Hindlimb muscle (tissue), 1 donor: Measurements from ENCODE around the gene HTT. TPM values are rescaled to one million over a fixed set of nuclear protein-coding genes. Genes with fewer than 3 reads are reported as not detected.

ENCODE experiments used
- DNase-seq: peaks from one replicate; pipeline ENCODE4 v3.0.0-alpha.2; 2013
- polyA plus RNA-seq: library from polyadenylated mRNA; unstranded; fragments of 120-200 nt; gene quantifications from one replicate; pipeline ENCODE4 v1.2.1, GENCODE V29; 2013; ENCODE audit not compliant: insufficient read length

HTT gene
- polyA plus RNA-seq, 1 donor = 32.0 TPM

DNA sequence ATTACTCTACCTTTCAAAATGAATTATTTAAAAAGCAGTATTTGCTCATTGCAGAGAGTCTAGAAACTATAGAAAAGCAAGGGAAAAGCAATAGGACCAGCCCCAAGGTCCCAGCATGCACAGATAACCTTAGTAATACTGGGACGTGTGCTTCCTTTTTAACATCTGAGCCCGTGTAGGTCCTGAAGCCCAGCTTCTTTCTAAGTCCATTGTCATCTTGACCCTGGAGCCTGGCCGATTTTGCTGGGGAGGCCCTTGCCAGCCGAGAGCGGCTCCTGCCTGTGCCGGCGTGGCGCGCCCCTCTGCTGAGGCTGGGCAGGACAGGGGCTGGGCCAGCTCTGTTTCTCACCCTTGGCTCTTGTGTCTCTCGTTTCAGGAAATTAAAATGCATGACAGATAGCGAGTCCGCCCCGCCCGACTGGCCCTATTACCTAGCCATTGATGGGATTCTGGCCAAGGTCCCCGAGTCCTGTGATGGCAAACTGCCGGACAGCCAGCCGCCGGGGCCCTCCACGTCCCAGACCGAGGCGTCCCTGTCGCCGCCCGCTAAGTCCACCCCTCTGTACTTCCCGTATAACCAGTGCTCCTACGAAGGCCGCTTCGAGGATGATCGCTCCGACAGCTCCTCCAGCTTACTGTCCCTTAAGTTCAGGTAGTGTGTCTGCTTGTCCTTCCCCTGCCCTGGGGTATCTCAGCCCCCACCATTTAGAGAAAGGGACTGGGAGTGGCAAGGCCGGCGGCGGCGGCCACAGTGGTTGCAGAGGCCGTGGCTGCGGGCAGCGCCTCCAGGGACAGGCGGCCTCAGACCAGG lies 178.6 kb downstream of the HTT start:
- no peak for DNase-seq

DNA sequence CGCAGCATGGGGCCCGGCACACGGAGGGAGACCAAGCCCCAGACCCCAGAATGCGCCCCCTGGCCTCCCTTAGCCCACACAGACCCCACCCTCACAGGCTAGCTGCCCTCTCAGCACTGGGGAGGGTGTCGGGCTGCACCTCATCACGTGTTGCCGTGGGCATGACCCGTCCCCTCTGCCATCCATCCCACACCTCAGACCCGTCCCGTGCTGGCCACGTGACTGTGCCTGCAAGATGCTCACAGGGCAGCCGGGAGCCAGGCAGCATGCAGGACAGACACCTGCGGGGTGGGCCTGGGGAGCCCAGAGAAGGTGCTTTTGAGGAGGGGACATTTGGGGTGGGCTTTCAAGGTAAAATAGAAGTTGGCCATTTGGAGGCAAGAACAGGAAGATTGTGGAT lies 179.3 kb downstream of the HTT start:
- no peak for DNase-seq

DNA sequence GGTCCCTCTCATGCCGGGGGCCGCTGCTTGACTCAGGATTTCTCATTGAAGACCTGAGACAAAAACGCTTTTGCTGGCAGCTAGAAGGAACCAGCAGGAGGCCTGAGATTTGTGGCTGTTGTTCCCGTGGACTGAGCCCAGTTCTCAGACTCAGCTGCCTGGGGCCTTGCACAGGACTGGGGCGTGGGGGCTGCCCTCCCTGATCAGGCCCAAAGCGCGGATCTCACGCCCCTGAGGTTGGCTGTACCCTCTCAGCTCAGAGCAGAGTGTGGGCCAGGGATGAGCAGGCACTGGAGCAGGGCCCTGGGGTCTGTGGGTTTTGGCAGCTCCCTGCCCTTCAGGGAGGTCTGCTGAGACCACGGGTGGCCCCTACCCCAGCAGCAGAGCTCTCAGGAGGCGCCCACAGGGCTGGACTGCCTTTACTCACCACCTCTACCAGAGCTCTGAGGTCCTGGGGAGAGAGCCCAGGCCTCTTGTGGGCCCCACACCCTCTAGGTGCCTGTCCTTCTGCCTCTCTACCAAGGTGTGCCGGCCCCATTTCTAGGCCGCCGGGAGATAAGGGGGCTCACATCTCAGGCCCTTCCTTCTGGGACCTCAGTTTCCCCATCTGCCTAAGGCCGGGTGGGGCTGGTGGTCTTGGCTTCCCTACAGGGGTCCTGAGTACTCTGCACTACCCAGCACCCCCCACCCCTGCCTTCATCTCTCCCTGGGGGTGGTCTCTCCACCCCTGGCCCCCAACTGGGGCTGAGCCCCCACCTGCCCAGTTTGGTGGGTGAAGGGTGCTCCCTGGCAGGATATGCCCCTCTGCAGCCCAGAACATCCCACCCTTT lies 180.0 kb downstream of the HTT start:
- no peak for DNase-seq

DNA sequence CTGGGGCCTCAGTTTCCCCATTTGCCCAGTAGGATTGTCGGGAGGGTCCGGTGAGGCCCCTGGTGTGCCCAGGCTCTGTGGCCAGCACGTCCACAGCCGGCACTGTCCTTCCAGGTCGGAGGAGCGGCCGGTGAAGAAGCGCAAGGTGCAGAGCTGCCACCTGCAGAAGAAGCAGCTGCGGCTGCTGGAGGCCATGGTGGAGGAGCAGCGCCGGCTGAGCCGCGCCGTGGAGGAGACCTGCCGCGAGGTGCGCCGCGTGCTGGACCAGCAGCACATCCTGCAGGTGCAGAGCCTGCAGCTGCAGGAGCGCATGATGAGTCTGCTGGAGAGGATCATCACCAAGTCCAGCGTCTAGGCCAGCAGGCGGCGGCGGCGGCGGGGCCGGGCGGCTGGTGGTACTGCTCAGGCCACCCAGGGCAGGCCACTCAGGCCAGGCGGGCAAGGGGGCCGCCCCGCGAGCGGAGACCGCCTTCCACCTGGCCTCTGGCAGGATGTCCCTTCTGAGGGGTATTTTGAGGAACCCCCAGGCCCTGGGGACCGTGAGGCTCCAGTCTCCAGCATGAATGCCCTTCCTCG lies 181.2 kb downstream of the HTT start:
- no peak for DNase-seq

DNA sequence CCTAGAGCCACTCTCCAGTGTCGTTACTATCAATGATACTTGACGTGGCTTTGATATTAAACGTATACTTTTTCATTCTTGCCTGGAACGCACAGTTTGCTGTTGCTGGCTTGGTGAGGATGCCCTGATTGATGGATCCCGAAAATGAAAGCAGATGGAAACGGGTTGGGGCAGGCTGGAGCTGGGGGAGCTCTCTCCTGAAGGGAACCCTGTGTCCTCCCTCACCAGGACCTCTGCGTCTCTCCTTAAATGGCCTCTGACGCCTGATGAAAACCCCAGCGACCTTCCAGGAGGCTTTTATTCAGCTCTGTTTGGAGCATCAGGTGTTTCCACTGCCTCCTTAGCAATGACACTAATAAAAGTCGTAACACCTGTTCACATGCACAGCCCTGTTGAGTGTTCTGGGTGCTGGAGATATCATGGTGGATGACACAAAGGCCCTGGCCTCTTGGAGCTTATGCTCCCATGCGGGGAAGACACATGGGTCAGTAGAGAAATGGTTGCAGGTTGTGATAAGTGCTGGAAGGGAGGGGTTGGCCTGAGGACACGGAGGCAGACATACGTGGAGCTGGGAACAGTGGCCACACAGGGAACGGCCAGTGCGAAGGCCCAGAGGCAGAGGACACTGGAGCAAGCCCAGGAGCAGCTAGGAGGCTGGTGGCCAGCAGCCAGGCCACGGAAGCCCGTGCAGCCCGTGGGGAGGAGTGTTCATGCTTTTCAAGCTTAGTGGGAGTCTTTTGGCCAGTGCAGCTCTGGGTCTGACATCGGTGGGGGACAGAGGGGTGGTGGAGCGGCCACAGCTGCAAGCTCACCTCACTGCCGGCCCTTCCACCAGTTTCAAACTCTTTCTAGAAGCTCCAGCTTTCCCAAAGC lies 182.0 kb downstream of the HTT start:
- no peak for DNase-seq

DNA sequence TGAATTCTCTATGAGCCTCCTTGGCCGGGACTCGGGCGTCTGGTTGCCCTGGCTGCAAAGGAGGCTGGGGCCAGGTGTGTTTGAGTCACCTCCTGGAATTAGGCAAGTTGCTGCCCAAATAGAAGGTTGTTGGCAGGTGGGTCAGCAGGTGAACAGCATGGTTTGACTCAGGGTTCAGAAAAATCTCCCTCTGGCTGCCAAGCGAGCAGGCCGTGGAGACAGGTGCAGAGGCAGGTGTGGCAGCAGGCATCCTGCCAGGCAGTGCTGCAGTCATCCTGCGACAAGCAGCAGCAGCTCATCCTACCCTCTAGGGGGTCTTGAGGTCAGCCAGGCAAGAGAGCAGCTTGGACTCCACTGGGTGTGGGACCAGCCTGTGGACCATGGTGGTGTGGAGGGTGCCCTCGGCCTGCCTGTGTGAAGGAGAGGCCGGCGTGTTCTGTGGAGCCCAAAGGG lies 182.6 kb downstream of the HTT start:
- no peak for DNase-seq

DNA sequence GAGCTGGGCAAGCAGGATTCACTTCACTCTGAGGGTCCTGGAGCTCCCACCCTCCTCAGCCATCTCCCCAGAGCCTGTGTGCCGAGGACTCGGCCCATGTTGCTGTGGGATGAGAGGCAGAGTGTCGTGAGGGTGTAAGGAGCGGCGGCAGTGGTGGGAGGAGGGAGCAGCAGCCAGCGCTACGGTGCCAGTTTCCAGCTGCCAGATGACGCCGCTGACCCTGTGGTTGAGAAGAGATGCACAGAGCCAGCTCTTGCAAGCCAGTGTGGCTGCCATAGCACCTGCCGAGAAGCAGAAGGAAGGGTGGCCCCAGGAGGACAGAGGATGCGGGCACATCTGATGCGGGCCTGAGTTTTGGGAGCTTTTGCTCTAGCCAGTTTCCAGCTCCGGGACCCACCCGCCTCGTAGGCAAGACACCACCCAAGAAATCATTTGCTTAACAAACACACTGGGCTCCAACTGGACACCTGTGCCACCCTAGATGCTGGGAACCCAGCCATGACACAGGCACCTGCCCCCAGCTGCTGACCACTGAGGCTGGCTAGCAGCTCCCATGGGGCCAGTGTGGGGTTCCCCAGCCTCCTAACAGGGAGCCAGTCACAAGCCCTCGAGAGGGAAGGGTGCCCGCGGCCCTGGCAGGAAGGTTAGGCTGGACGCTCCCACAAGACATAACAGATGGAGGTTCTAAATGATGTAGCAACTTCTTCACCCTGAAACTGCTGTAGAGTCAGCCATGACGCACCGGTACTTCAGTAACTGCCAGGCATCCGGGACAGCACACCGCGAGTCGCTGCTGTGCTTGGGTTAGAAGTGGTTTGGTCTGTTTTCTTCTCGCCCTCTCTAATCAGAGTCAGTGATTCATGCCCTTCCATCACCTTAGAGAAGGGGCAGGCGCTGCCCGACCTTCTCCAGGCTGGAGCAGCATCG lies 183.3 kb downstream of the HTT start:
- no peak for DNase-seq

DNA sequence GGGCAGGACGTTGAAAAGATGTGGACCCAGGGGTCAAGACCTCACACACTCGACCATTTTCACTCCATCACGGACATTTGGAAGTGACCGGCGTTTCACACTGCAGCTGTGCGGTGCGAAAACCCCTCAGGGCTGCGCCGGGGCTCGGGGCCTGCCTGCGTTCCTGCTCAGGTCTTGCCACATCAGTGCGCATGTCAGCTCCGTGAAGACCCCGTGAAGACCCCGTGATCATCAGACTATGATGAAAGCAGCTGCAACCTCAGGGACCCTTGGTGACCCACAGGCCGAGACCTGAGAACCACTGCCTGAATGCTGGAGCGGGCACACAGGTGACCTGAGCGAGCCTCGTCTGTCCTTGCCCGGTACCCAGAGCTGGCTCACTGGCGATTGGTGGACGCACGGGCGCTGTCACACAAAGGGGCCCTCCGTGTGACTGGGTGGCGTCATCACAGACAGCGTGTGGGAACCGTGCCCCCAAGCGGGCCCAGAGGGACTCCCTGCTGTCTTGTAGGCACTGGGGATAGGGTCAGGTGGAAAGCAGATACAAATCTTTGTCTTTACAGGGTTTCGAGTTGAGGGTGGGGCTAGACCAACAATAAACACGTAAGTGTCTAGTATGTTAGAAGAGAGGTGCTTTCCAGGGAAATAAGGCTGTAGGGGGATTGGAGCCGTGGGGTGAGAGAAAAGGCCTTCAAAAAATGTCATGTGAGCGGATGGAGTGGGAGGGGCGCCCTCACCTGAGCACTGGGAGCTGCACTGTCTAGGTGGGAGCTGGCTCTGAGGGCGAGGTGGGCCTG lies 187.1 kb downstream of the HTT start:
- DNase-seq = no peak

DNA sequence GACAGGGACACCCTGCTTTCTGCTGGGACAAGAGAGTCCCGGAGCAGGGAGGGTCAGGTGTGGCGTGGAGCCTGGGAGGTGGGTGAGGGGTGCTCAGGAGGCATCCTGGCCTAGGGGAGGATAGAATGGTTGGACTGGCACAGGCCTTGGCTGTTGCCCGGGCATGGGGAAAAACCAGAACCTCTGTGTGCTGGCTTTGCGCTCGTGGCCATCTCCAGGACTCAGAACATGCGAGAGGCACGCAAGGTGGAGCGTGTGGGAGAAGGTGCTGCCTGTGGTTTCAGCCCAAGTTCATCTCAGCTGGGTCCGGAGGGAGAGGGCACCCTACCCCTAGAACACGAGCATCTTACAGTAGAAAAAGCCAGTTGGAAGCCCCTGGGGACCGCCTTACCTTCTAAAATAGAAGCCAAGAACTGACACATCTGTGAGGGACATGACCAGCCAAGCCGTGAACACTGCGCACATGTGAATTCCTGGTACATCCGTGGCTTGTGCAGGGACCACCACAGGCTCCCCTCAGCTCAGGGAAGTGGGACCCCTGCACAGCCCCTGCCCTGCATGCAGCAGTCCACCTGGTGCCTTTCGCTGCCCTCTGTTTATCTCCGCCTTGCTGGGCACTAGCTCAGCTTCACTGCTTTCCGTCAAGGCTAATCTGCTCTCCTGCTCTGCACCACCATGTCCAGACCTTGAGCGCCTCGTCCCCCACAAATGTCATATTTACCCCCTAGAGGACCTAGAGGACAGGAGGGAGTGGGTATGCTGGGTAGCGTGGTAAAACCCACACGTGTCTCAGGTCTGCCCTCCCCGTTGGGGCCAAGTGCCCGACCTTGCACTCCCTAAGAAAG lies 187.9 kb downstream of the HTT start:
- no peak for DNase-seq

DNA sequence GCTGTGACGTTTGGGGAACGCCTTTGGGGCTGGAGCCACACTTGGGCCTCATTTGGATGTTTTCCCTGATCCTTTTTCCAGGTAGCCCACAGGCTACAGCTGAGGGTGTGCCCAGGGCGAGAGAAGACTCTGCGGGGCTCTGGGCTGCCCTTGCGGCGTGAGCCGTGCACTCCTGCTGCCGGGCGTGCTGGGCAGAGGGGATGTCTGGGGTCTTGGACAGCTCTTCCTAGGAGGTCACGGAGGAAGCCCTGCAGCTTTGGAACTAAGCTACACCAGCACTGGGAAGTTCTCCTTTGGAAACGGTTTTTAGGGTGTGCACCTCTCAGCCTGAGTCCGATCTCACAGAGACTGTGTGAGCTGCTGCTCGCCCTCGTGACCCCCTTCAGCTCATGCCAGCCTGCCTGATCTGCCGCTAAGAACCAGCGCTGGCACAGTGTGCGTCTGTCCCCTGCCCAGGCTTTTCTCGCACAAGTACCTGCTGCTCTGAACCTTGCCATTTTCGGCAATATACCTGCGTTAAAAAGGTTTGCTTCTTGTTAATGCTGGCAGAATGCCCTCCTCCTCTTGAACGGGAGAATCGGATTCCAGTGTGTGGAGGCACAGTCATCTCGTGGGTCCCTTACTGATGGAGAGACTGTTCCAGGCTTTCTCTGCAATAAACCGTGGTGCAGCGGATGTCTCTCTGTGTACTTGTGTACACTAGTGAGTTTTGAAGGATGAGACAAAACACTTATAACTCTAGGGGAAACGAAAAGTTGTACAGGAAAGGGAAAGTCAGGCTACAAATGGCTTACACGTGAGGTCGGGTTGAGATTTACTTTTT lies 188.8 kb downstream of the HTT start:
- DNase-seq = no peak

DNA sequence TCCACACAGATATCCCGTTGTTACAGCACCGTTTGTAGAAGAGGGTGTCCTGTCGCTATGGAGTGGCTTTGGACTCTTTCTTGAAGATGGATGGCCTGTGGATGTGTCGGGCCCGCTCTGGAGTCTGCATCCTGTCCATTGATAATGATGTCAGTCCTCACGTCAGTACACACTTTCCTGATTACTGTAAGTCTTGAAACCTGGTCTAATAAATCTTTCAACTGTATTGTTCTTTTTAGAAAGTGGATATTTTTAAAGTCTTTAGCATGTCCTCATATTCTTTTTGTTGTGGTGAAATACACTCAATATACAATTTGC lies 189.4 kb downstream of the HTT start:
- DNase-seq = no peak

DNA sequence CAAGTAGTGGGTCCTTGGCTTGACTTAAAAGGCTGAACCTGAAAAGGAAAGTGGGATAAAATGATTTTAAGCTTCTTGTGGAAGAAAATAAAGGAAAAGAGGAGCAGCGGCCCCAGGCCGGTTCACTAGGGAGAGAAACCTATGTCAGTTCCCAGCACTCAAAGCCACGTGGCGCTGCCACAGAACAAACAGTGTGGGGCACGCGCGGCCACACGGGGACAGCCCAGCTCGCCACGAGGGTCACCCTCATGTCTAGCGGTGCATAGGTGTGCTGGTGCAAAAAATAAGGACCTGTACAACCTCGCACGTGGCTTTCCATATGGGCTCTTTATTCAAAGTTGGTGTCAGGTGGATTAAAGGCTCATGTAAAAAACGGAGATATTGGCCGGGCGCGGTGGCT lies 191.6 kb downstream of the HTT start:
- DNase-seq = no peak

DNA sequence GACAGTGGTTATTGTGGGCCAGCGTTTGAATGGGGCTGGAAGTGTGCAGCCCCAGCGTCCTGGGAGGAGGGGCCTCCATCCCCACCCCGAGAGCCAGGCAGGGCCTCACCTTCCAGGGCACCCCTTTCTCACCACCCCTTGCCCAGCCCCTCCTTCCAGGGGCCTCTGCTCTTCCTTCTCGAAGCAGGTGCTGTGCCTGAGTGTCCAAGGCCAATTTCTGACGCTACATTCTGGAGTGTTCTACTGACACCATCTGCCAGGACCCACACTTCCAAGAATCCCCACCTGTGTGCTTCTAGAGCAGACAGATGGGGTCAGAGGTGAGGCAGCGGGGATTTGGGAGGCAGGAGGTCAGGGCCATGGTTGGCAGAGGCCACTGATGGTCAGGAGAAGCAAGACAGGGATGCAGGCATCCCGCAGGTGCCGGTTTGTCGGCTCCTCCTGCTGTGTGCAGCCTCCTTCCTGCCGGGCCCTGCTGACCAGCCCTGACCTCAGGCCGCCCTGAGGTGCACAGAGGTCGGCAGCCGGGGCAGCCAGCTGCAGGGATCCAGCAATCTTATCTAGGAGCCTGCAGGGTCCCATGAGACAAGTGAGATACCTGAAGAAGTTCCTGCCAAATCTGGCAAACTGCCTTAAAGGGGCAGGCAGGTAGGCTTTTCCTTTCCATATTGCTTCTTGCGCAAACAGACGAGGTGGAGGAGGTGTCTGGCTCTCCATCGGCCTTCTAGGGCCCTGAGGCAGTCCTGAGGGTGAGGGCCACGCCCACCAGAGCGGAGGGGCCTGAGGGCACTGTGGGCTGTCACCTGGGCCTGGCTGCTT lies 193.3 kb downstream of the HTT start:
- DNase-seq = no peak

DNA sequence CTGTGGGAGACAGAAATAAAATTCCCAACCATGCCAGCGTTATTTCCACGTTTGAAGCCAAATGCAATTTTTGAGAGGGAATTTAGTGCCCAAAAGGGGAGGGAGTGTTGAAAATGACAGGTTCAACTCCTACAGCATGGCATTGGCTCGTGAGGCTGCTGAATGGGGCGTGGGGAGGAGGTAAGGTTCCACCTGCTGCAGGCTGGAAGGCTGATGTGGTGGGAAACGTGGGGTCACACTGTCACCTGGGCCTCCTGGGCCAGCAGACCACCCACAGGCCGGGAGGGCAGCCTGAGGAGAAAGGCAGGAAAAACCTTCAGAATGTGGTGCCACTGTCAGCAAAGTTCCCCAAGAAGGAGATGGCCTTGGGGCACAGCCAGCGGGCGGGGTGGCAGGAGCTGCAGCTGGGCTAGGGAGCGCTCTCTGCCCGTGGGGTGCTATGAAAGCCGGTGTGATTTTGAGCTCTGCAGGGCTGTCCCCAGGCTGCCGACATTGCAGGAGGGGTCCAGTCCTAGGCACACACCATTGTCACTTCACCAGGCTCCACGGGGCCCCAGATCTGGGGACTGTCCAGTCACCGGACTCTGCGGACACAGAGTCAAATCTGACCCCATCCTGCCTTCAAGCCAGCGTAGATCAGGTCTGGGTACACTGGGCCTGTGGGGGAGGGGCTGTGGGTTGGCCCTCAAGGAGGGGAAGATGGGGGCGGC lies 194.1 kb downstream of the HTT start:
- no peak for DNase-seq

DNA sequence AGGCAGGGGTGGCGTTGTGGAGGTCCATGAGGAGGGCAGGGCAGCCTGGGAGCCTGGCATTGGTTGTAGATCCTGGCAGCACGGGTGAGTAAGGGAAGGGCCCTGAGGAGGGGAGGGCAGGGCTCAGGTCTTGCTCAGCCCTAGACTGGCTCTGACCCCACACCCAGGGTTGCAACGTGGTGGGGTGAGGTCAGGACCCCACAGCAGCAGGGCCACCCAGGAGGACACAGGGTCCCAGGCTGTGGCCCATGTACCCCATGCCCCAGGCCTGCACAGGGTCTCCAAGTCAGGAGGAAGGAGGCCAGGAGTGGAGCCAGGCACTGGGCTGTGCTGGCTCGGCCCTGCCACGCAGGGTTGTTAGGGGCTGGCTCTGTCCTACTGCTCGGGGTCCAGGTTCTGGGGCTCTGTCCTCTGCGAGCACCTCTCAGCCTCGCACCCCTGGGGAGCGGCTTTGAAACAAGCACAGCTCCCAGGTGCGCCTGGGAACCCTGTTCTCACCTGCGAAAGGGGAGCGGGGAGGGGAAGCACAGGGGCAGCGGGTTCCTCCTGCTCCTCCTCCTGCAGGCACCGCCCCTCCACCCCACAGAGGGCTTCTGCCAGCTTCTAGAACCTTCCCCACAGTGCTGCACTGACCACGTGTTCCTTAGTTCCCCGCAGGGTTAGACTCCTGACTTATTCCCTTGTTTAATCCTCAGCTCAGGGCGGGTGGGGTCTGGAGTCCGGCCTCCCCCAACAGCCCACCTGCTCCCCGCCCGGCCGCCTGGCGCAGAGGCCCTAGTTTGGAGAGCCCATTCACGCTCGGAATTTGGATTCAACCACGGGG lies 194.8 kb downstream of the HTT start:
- no peak for DNase-seq

DNA sequence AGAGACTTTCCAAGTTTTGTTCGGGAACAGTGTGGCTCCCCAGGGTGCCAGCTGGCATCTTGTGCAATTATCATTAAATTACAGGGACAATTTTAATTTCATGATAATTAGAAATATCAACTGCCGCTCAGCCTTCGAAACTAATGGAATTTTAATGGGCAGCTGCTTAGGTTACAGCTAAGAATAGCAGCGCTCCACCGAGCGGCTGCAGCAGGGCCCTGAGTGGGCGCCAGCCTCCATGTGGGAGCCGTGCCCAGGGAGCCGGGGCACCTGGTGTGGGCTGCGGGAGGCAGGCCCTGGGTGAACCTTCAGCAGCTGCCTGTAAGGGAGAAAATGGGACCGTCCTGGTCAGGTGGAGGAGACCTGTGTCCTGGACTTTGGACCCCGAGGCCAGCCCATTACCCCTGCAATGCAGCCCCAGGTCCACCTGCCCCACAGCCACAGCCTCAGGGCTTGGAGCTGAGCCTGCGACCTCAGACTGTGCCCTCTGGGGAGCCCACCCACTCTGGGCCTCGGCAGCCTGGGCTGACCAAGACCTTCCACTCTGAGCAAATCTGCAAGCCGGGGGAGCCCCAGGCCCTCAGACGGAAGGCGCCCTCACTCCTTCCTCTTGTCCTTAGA lies 195.6 kb downstream of the HTT start:
- no peak for DNase-seq
